ENCODE data around the gene KCNJ15. TPM values are rescaled to one million over a fixed set of nuclear protein-coding genes. Genes with fewer than 3 reads are reported as not detected.

The KCNJ15 gene
- total and polyA plus RNA-seq, 2 of the 8 experiments (the other 6 are each of a cell fraction or from before 2014, with no cell fraction given) = under 0.01 TPM; not detected in 1

GRCh38 chr21:38289705-38290485, 33.1 kb downstream of the KCNJ15 start:
- Histone ChIP-seq H3K23me2 (ENCODE audit: low read depth, low read length) (no peaks in the 10 kb centered on the region), H3K36me3 (ENCODE audit: control insufficient read depth in 2 of 4, insufficient read depth in 4 of 4, low read length in 3 of 4) (no peaks in the 10 kb centered on the region), H2BK5ac (ENCODE audit: low read depth, low read length) (no peak overlapping the region), H3K9ac (replicated peaks in 1 of 4; ENCODE audit: extremely low read depth in 1 of 4, low read depth in 3 of 4, low read length in 3 of 4) (no peak overlapping the region), H3K27ac (ENCODE audit: low read depth, low read length) (no peak overlapping the region), H3K56ac (replicated peaks; ENCODE audit: insufficient read length, low read depth, low read length) (no peak overlapping the region), H2BK120ac (replicated peaks; ENCODE audit: low read depth, low read length) (no peak overlapping the region), H3K4ac (replicated peaks; ENCODE audit: insufficient read length, low read depth, low read length) (no peak overlapping the region), H4K91ac (replicated peaks; ENCODE audit: insufficient read length, low read length) (no peak overlapping the region), H3K18ac (ENCODE audit: extremely low read depth, low read length) (no peak overlapping the region), H4K8ac (ENCODE audit: extremely low read depth, insufficient read depth, low read length) (no peak overlapping the region), H2BK15ac (ENCODE audit: low read length) (no peak overlapping the region), H3K23ac (ENCODE audit: insufficient read length) (no peak overlapping the region), H2AK5ac (ENCODE audit: low read depth, low read length) (no peak overlapping the region), H4K5ac (ENCODE audit: insufficient read length, low read depth, low read length) (no peak overlapping the region), H3K4me1 (replicated peaks in 1 of 4; ENCODE audit: control insufficient read depth in 3 of 4, insufficient read depth in 4 of 4, low read length in 3 of 4) (peaks cover 0 to 3% (median 2%) of the 10 kb centered on the region in 4 experiments; a peak in 2 of 7 replicates), H3K4me2 (ENCODE audit: insufficient read depth in 1 of 2, low read depth in 2 of 2, low read length in 2 of 2) (no peak overlapping the region), H3K79me1 (ENCODE audit: low read depth, low read length) (no peaks in the 10 kb centered on the region), H3K79me2 (ENCODE audit: control insufficient read depth in 1 of 2, insufficient read depth in 2 of 2, low read length in 2 of 2) (no peaks in the 10 kb centered on the region), H2BK12ac (ENCODE audit: low read depth, low read length) (no peak overlapping the region), H3K14ac (ENCODE audit: insufficient read length) (no peak overlapping the region), H3K27me3 (replicated peaks in 1 of 4; ENCODE audit: control insufficient read depth in 3 of 4, extremely low read depth in 1 of 4, insufficient read depth in 3 of 4, low read length in 3 of 4) (peaks cover 0 to 1% (median 0%) of the 10 kb centered on the region in 4 experiments; a peak in 1 of 7 replicates), H4K20me1 (replicated peaks in 1 of 2; ENCODE audit: control insufficient read depth in 1 of 2, insufficient read depth in 2 of 2, low read length in 2 of 2) (no peaks in the 10 kb centered on the region), H3K9me3 (ENCODE audit: insufficient read depth in 2 of 2, low read depth in 1 of 2, low read length in 1 of 2) (no peaks in the 10 kb centered on the region; a peak in 1 of 4 replicates), H3K4me3 (ENCODE audit: extremely low read depth in 1 of 4, insufficient read depth in 2 of 4, low read depth in 3 of 4, low read length in 4 of 4) (no peak overlapping the region), H2BK20ac (ENCODE audit: low read length) (no peak overlapping the region), H2AFZ (ENCODE audit: low read length) (peak overlapping the region; percentile 49; the same call in 1 of the 2 replicates)
- 91% methylated on average over 14 of the region's 14 CpGs; no CpG with 5 or more reads in 1 of the 2 experiments for WGBS, 2 experiments (ENCODE audit: extremely low coverage in 1 of 2, insufficient coverage in 1 of 2, insufficient read length in 1 of 2, insufficient replicate concordance in 2 of 2, low coverage in 1 of 2, low lambda C conversion rate in 2 of 2, missing lambda C conversion rate in 1 of 2)
- ChIA-PET CTCF (ENCODE audit: partially characterized antibody) (interaction anchor here (1.0 to 1.8 kb wide), 4 partner anchors 10 to 119 kb away, joined by 3 to 7 read pairs (median 4); no protein-coding TSS in a partner anchor), POLR2A (ENCODE audit: partially characterized antibody) (no interaction called here)
- FAIRE-seq (no peak), DNase-seq (ENCODE audit: low read depth in 1 of 2, low spot score in 2 of 2) (no peak)
- TF ChIP-seq MAX (IDR thresholded peaks at IDR 0.05) (no peak), TBP (IDR thresholded peaks at IDR 0.05; ENCODE audit: low read depth, low read length) (no peak), CHD1 (IDR thresholded peaks at IDR 0.05; ENCODE audit: low read depth, low read length) (no peak), RXRA (IDR thresholded peaks at IDR 0.05; ENCODE audit: insufficient read depth, low read depth, low read length) (no peak), TAF1 (IDR thresholded peaks at IDR 0.05; ENCODE audit: low read depth, low read length) (no peak), POLR2A (IDR thresholded peaks at IDR 0.05; ENCODE audit: control extremely low read depth in 1 of 2, low read depth in 2 of 2, low read length in 2 of 2) (no peak), KDM1A (IDR thresholded peaks at IDR 0.05; ENCODE audit: borderline replicate concordance, low read length) (no peak), SRF (IDR thresholded peaks at IDR 0.05; ENCODE audit: low read depth, low read length) (no peak), POLR2AphosphoS5 (IDR thresholded peaks at IDR 0.05; ENCODE audit: low read depth, low read length) (no peak), RFX5 (IDR thresholded peaks at IDR 0.05; ENCODE audit: borderline replicate concordance, low read depth, low read length) (no peak), GABPA (IDR thresholded peaks at IDR 0.05; ENCODE audit: borderline replicate concordance, insufficient read depth, low read length) (no peak), RAD21 (IDR thresholded peaks at IDR 0.05 in 1 of 2, conservative IDR thresholded peaks at IDR 0.05 in 1 of 2; ENCODE audit: low read depth in 2 of 2, low read length in 2 of 2) (no peak)

Measured in H1 (cell line).